Putamen (tissue), 1 donor: ENCODE results near the gene ZNF577.
A peak's percentile ranks its signal among the peaks of the same experiment; 100 is the strongest.

Source experiments
- DNase-seq: peaks from one replicate; pipeline ENCODE4 v3.0.0-alpha.2; 2016; ENCODE audit warnings: low spot score

The ZNF577 gene

GRCh38 chr19:51861870-51862622 lies 25.7 kb downstream of the ZNF577 start:
- no peak for DNase-seq

- DNase-seq = no peak
Observed at GRCh38 chr19:51837145-51837544, 50.6 kb downstream of the ZNF577 start.

DNA sequence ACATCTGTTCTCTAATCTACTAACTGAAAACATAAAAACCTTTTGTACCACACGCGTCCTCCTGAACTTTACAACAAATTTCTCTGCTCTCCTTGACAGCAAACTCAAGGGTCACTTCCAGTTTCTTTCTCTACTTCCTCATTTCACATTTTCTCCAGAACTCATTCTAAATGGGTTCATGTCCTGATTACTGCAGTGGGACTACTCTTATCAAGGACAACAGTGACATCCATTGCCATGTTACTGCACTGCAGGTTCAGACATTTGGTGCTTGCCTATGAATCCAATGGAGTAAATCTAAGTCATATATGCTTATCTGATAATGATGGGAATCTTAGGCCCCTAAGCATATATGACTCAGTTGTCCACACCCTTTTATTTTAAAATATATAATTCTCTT lies 57.5 kb downstream of the ZNF577 start:
- DNase-seq = peak; percentile 6

DNA sequence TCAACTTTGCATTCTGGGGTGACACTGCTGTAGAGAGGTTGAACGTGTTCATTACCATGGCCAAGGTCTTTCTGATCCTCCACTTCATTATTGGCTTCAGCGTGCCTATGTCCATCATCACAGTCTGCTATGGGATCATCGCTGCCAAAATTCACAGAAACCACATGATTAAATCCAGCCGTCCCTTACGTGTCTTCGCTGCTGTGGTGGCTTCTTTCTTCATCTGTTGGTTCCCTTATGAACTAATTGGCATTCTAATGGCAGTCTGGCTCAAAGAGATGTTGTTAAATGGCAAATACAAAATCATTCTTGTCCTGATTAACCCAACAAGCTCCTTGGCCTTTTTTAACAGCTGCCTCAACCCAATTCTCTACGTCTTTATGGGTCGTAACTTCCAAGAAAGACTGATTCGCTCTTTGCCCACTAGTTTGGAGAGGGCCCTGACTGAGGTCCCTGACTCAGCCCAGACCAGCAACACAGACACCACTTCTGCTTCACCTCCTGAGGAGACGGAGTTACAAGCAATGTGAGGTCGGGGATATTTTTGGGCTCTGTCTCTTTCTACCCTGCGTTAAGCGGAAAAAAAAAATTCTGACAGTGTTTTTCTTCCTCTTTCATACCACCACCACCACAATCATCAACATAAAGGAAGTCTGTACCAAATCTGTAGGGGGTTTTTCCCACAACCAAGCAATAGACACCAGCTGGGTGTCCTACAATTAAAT lies 63.3 kb downstream of the ZNF577 start:
- peak; percentile 35 for DNase-seq

- no peak for DNase-seq
Observed at GRCh38 chr19:51822946-51823345, 64.8 kb downstream of the ZNF577 start.

DNA sequence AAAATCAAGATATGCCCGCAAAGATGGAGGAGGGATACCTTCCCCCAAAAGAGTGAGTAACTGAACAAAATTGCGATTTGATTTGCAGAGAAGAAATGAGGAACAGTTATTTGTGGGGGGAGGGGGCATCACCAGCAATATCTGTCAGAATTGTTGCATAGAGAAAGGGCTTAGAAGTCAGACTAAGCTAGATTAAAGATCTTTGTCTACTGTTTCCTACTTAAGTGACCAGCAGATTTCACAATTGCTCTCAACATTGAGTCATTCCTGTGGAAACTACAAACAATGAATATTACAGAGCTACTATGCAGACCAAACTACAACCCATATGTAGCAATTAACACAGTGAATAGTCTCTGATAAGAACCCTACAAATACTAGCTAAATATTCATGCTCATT lies 65.4 kb downstream of the ZNF577 start:
- no peak for DNase-seq

GRCh38 chr19:51821921-51822320 lies 65.8 kb downstream of the ZNF577 start:
- DNase-seq = no peak

DNA sequence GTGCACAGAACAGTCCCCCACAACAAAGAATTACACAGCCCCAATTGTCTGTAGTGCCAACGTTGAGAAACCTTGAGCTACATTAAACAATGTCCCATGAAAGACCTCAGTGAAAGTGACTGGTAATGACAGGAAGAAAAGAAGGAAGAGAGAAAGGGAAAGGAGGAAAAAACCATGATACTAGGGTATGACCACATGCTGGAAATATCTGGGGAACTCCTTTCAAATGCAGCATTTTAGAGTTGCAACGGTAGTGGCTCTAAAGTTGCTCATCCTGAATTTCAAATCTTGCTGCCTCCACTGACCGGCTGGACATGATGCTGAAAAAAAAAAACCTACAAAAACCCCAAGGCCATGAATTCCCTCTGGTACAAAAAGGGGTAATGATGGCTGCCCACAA lies 66.3 kb downstream of the ZNF577 start:
- no peak for DNase-seq
